Progenitor cell of endocrine pancreas (in vitro differentiated cells): ENCODE measurements around the gene PLPPR3. TPM values are rescaled to one million over a fixed set of nuclear protein-coding genes. Genes with fewer than 3 reads are reported as not detected.

Experiments
- DNase-seq: peaks from one replicate; pipeline ENCODE4 v3.0.0; 2021; ENCODE audit warnings: low spot score; ENCODE audit not compliant: unreplicated experiment
- H3K27ac Mint-ChIP-seq: 2 replicates; pipeline ENCODE4 v1.8.0; 2021; ENCODE audit warnings: mild to moderate bottlenecking, moderate library complexity, mixed read lengths
- H3K27me3 Mint-ChIP-seq: 2 replicates; pipeline ENCODE4 v1.8.0; 2021; ENCODE audit warnings: mixed read lengths
- H3K36me3 Mint-ChIP-seq: 2 replicates; pipeline ENCODE4 v1.8.0; 2022; ENCODE audit warnings: mixed read lengths; ENCODE audit not compliant: insufficient read depth
- H3K4me1 Mint-ChIP-seq: 2 replicates; pipeline ENCODE4 v1.8.0; 2021; ENCODE audit warnings: low read depth, mixed read lengths
- H3K4me3 Mint-ChIP-seq: 2 replicates; pipeline ENCODE4 v1.8.0; 2021; ENCODE audit warnings: low read depth, mild to moderate bottlenecking, moderate library complexity, mixed read lengths
- H3K9me3 Mint-ChIP-seq: 2 replicates; pipeline ENCODE4 v1.8.0; 2021; ENCODE audit warnings: low read depth, mixed read lengths
- total RNA-seq: library from RNA; stranded (reverse); gene quantifications from 2 replicates; pipeline ENCODE4 v1.2.1, GENCODE V29; 2021
- TF ChIP-seq, protein P1 (sequence below): fragments of 200-600 bp; sonication (generic); IDR thresholded peaks from one replicate; pipeline ENCODE4 v1.5.0; 2021; ENCODE audit warnings: antibody characterized with exemption, mild to moderate bottlenecking; ENCODE audit not compliant: unreplicated experiment

The PLPPR3 gene
- total RNA-seq, 1 donor from 2014 or later, result 129 TPM

GRCh38 chr19:862581-863314 is 41.0 kb upstream of the PLPPR3 start:
- H3K27me3 Mint-ChIP-seq, result peaks cover 22% of the 10 kb centered on the region
- peaks cover 8% of the 10 kb centered on the region for H3K36me3 Mint-ChIP-seq
- TF ChIP-seq, protein P1, sequence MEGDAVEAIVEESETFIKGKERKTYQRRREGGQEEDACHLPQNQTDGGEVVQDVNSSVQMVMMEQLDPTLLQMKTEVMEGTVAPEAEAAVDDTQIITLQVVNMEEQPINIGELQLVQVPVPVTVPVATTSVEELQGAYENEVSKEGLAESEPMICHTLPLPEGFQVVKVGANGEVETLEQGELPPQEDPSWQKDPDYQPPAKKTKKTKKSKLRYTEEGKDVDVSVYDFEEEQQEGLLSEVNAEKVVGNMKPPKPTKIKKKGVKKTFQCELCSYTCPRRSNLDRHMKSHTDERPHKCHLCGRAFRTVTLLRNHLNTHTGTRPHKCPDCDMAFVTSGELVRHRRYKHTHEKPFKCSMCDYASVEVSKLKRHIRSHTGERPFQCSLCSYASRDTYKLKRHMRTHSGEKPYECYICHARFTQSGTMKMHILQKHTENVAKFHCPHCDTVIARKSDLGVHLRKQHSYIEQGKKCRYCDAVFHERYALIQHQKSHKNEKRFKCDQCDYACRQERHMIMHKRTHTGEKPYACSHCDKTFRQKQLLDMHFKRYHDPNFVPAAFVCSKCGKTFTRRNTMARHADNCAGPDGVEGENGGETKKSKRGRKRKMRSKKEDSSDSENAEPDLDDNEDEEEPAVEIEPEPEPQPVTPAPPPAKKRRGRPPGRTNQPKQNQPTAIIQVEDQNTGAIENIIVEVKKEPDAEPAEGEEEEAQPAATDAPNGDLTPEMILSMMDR, result no peak
- H3K27ac Mint-ChIP-seq, result no peak overlapping the region
- DNase-seq, result no peak
- no peaks in the 10 kb centered on the region for H3K4me1 Mint-ChIP-seq
- no peaks in the 10 kb centered on the region for H3K9me3 Mint-ChIP-seq
- H3K4me3 Mint-ChIP-seq, result no peak overlapping the region

DNA sequence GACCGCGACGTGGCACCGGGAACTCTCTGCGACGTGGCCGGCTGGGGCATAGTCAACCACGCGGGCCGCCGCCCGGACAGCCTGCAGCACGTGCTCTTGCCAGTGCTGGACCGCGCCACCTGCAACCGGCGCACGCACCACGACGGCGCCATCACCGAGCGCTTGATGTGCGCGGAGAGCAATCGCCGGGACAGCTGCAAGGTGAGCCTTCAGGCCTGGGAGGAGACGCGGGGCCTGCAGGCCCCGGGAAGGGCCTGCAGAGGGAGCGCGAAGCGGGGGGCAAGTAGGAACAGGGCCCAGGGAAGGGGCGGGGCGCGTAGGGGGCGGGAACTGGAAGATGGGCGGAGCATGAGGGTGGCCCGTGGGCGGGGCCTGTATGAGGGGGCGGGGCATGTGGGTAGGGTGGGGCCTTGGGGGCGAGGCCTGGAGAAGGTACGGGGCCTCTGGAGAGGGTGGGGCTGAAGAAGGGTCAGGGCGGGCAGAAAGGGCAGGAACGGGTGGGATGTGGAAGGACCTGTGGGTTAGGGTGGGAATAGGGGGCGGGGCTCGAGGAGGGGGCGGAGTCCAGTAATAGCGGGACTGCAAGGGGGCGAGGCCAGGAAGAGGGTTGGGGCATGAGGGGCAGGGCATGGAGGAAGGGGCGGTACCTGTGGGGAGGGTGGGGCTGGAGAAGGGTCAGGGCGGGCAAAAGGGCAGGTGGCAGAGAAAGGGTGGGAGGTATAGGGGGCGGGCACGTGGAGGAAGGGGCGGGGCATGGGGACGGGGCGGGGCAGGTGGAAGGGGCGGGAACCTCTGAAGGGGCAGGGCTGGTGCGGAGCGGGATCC is 40.2 kb upstream of the PLPPR3 start:
- DNase-seq, result no peak

GRCh38 chr19:861141-861755 is 39.5 kb upstream of the PLPPR3 start:
- no peak overlapping the region for H3K4me3 Mint-ChIP-seq
- TF ChIP-seq, protein P1, result no peak
- H3K9me3 Mint-ChIP-seq, result no peaks in the 10 kb centered on the region
- no peak overlapping the region for H3K27ac Mint-ChIP-seq
- H3K4me1 Mint-ChIP-seq, result no peaks in the 10 kb centered on the region
- H3K27me3 Mint-ChIP-seq, result peaks cover 22% of the 10 kb centered on the region
- no peak for DNase-seq
- peaks cover 4% of the 10 kb centered on the region for H3K36me3 Mint-ChIP-seq

More for the DNA sequence above, 40.2 kb upstream of the PLPPR3 start:
- Mint-ChIP-seq H3K9me3 (no peaks in the 10 kb centered on the region), H3K27me3 (peaks cover 22% of the 10 kb centered on the region), H3K4me3 (no peak overlapping the region), H3K27ac (no peak overlapping the region), H3K36me3 (peaks cover 4% of the 10 kb centered on the region), H3K4me1 (no peaks in the 10 kb centered on the region)
- TF ChIP-seq, protein P1, result no peak

DNA sequence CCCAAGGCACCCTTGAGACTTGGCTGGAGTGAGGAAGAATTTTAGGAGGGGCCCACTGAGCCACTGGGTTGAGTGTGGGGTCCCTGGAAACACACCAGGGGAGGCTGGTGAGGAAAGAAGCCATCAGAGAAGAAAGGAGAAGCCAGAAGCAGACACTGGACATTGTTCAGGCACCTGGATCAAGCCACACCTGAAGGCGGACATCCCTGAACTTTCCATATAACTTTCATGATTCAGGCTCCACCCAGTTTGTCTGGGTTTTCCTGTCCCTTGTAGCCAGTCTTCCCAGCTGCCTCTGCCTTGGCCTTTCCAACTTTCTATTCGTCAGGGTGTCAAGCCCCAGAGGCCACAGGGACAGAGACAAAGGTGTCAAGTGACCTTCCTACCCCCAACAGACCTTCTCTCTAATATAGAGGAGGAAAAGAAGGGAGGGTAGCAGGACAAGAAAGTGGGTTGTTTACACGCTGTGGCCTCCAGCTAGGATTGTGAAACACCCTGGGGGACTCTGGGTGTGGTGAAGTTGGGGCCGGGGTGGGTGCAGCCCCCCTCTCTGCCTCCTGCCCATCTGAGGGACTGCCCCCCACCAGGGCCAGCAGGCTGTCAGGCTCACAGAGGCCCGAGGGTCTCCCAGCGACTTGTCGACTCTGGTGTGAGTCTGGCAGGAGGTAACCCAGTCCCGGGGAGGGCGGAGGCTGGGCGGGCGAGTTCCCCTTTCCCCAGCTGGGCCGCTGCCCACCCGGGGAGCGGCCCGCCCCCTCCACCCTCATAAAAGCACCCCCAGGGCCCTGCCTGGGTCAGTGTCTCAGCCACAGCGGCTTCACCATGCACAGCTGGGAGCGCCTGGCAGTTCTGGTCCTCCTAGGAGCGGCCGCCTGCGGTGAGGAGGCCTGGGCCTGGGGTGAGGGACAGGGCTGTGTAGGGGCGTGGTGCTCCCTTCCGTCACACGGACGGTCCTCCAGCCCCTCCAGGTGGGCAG is 37.4 kb upstream of the PLPPR3 start, which contains the start of gene CFD:
CFD (plus strand) TSS at position 797 of the 976 bp plus-strand sequence; CDS start at position 823, 26 bp downstream.
- no peaks in the 10 kb centered on the region for H3K9me3 Mint-ChIP-seq
- no peaks in the 10 kb centered on the region for H3K4me1 Mint-ChIP-seq
- H3K27ac Mint-ChIP-seq, result no peak within 1 kb of the TSS
- no peaks in the 10 kb centered on the region for H3K36me3 Mint-ChIP-seq
- H3K4me3 Mint-ChIP-seq, result peak within 1 kb of the TSS; percentile 26
- TF ChIP-seq, protein P1, result no peak
- no peak for DNase-seq
- peaks cover 22% of the 10 kb centered on the region for H3K27me3 Mint-ChIP-seq
